Mammary epithelial cell (primary cell): ENCODE results near the gene COX7A2.
A peak's percentile ranks its signal among the peaks of the same experiment; 100 is the strongest.

Experiments used
- CTCF ChIP-seq, 2 donors: IDR thresholded peaks in 1 of 2; conservative IDR thresholded peaks in 1 of 2; 2 replicates each; pipeline ENCODE4 v1.5.1; 2011 to 2012; ENCODE audit warnings: inconsistent platforms in 2 of 2, low read length in 2 of 2, mild to moderate bottlenecking in 2 of 2, control low read depth in 1 of 2, low read depth in 1 of 2; ENCODE audit not compliant: insufficient read depth in 1 of 2; ENCODE audit errors: extremely low read depth in 1 of 2
- EZH2 ChIP-seq: IDR thresholded peaks from 2 replicates; pipeline ENCODE4 v1.6.1; 2012; ENCODE audit warnings: low read length, inconsistent platforms, borderline replicate concordance

- peak in 1 of 2 donors; percentile 21 for TF ChIP-seq CTCF (conservative IDR thresholded peaks at IDR 0.05 in 1 of 2, IDR thresholded peaks at IDR 0.05 in 1 of 2; ENCODE audit: extremely low read depth in 1 of 2, insufficient read depth in 1 of 2, low read depth in 1 of 2, low read length in 2 of 2)
- TF ChIP-seq EZH2 = no peak
Observed at GRCh38 chr6:75205776-75206575, 37.6 kb downstream of the COX7A2 start, which contains the start of gene COL12A1.
